Esophagus muscularis mucosa (tissue), 4 donors: ENCODE results near the gene CREBRF. TPM values are rescaled to one million over a fixed set of nuclear protein-coding genes. Genes with fewer than 3 reads are reported as not detected.
A peak's percentile ranks its signal among the peaks of the same experiment; 100 is the strongest.

Source experiments
- DNase-seq: peaks from one replicate; pipeline ENCODE4 v3.0.0-alpha.2; 2017; ENCODE audit errors: extremely low spot score
- H3K27ac ChIP-seq, 4 donors: fragments of 200-600 bp; sonication (generic); replicated peaks in 1 of 4; 1 replicate in 3 of 4; 2 replicates in 1 of 4; pipeline ENCODE4 v1.5.1; 2016 to 2019; ENCODE audit warnings: mild to moderate bottlenecking in 1 of 4
- H3K27me3 ChIP-seq, 4 donors: fragments of 200-600 bp; sonication (generic); one replicate each; pipeline versions ENCODE4 v1.5.1 to v1.6.0; 2016 to 2019
- H3K36me3 ChIP-seq, 4 donors: fragments of 200-600 bp; sonication (generic); one replicate each; pipeline ENCODE4 v1.5.1; 2016 to 2019
- H3K4me1 ChIP-seq, 4 donors: fragments of 200-600 bp; sonication (generic); one replicate each; pipeline ENCODE4 v1.5.1; 2016 to 2019
- H3K4me3 ChIP-seq, 4 donors: fragments of 200-600 bp; sonication (generic); 1 replicate in 2 of 4; 2 replicates in 2 of 4; pipeline ENCODE4 v1.5.1; 2016 to 2019; ENCODE audit warnings: mild to moderate bottlenecking in 4 of 4, moderate library complexity in 1 of 4
- H3K9me3 ChIP-seq, 4 donors: fragments of 200-600 bp; sonication (generic); 1 replicate in 3 of 4; 2 replicates in 1 of 4; pipeline ENCODE4 v1.5.1; 2016 to 2019
- CTCF ChIP-seq, 3 experiments: fragments of 200-600 bp in 2 of 3; fragments of 450-650 bp in 1 of 3; sonication (generic) in 2 of 3; IDR thresholded peaks; one replicate each; pipeline ENCODE4 v1.5.1; 2017 to 2019; ENCODE audit warnings: antibody characterized with exemption in 3 of 3, mild to moderate bottlenecking in 2 of 3, moderate library complexity in 1 of 3
- EP300 ChIP-seq: sonication (generic); formaldehyde crosslinking; IDR thresholded peaks from one replicate; pipeline ENCODE4 v1.6.1; 2017; ENCODE audit warnings: antibody characterized with exemption
- POLR2A ChIP-seq: fragments of 450-650 bp; IDR thresholded peaks from one replicate; pipeline ENCODE4 v1.6.1; 2017; ENCODE audit warnings: antibody characterized with exemption, moderate library complexity, mild to moderate bottlenecking, low read depth
- POLR2AphosphoS5 ChIP-seq, 2 donors: sonication (generic); formaldehyde crosslinking; IDR thresholded peaks; one replicate each; pipeline ENCODE4 v1.6.1; 2017; ENCODE audit warnings: antibody characterized with exemption in 2 of 2
- WGBS: methylation state at CpG from one replicate; pipeline ENCODE4 v1.1.5; 2018; 5-methylcytosine and 5-hydroxymethylcytosine counted together
- intact Hi-C: fragments of 100-400 bp; cut with DNase I; formaldehyde crosslinking; loops from one replicate; pipeline ENCODE4 v1.15.1; 2023
- total RNA-seq, 4 donors: library from RNA; depleted of rRNA; stranded (reverse); fragments of >200 nt; gene quantifications; one replicate each; pipeline versions ENCODE4 v1.1.0 to v1.2.1, GENCODE V29; 2016

CREBRF gene
- total RNA-seq, 4 donors from 2014 or later = 37.8 to 76.5 (median 46.3) TPM

- Histone ChIP-seq H3K27me3 (peaks cover 0 to 4% (median 0%) of the 10 kb centered on the region in 4 donors), H3K4me3 (peak overlapping the region; percentile 88 to 100 (median 96)), H3K9me3 (no peaks in the 10 kb centered on the region), H3K36me3 (no peaks in the 10 kb centered on the region), H3K4me1 (peaks cover 26 to 50% (median 47%) of the 10 kb centered on the region in 4 donors), H3K27ac (peak overlapping the region; percentile 96 to 100 (median 98))
- no peak for DNase-seq
- TF ChIP-seq POLR2A = no peak
- TF ChIP-seq CTCF (IDR thresholded peaks at IDR 0.05) = no peak
- TF ChIP-seq EP300 = no peak
- 0% methylated on average over 8 of the region's 27 CpGs for WGBS
- intact Hi-C loops = loop anchor here (2.0 to 10.0 kb wide), 2 partner anchors 72 to 88 kb away; partner anchors contain the start of gene BNIP1
These were observed 570 bp downstream of the CREBRF start for GRCh38 chr5:173056783-173057061.

- H3K36me3 ChIP-seq = no peaks in the 10 kb centered on the region
- peak; percentile 100 for DNase-seq
- H3K4me3 ChIP-seq = peak overlapping the region; percentile 88 to 100 (median 96)
- H3K27me3 ChIP-seq = peaks cover 0 to 4% (median 0%) of the 10 kb centered on the region in 4 donors
- peak overlapping the region; percentile 96 to 100 (median 98) for H3K27ac ChIP-seq
- H3K4me1 ChIP-seq = peaks cover 26 to 56% (median 50%) of the 10 kb centered on the region in 4 donors
- WGBS = under 1% methylated on average over 22 of the region's 38 CpGs
- TF ChIP-seq EP300 = no peak
- TF ChIP-seq POLR2AphosphoS5 (IDR thresholded peaks at IDR 0.05) = peak; percentile 65 to 82
- TF ChIP-seq CTCF (IDR thresholded peaks at IDR 0.05) = peak; percentile 12 to 33 (median 25)
- peak; percentile 51 for TF ChIP-seq POLR2A
- intact Hi-C loops = loop anchor here (2.0 to 10.0 kb wide), 2 partner anchors 72 to 88 kb away; partner anchors contain the start of gene BNIP1
- no peaks in the 10 kb centered on the region for H3K9me3 ChIP-seq
These were observed 1.1 kb downstream of the CREBRF start for GRCh38 chr5:173057062-173057924.

GRCh38 chr5:173062141-173062540 lies 6.0 kb downstream of the CREBRF start:
- peaks cover 31 to 87% (median 82%) of the 10 kb centered on the region in 4 donors for H3K4me1 ChIP-seq
- DNase-seq = no peak
- H3K9me3 ChIP-seq = no peaks in the 10 kb centered on the region
- TF ChIP-seq EP300 = no peak
- TF ChIP-seq POLR2A = no peak
- no peak for TF ChIP-seq CTCF (IDR thresholded peaks at IDR 0.05)
- no peak for TF ChIP-seq POLR2AphosphoS5 (IDR thresholded peaks at IDR 0.05)
- intact Hi-C loops = no loop called here
- WGBS = 84% methylated on average over 4 of the region's 4 CpGs
- no peaks in the 10 kb centered on the region for H3K36me3 ChIP-seq
- no peak overlapping the region for H3K4me3 ChIP-seq
- no peak overlapping the region for H3K27ac ChIP-seq
- H3K27me3 ChIP-seq = no peaks in the 10 kb centered on the region

GRCh38 chr5:173065155-173065554 lies 9.0 kb downstream of the CREBRF start:
- intact Hi-C loops = no loop called here
- no peak overlapping the region for H3K4me3 ChIP-seq
- no peaks in the 10 kb centered on the region for H3K9me3 ChIP-seq
- no peak overlapping the region for H3K27ac ChIP-seq
- no peaks in the 10 kb centered on the region for H3K36me3 ChIP-seq
- no peak for TF ChIP-seq CTCF (IDR thresholded peaks at IDR 0.05)
- no peak for DNase-seq
- peaks cover 7 to 69% (median 64%) of the 10 kb centered on the region in 4 donors for H3K4me1 ChIP-seq
- no peaks in the 10 kb centered on the region for H3K27me3 ChIP-seq

- H3K36me3 ChIP-seq = no peaks in the 10 kb centered on the region
- H3K27me3 ChIP-seq = no peaks in the 10 kb centered on the region
- no peak for DNase-seq
- no peak overlapping the region for H3K4me3 ChIP-seq
- 87% methylated on average over 7 of the region's 7 CpGs for WGBS
- intact Hi-C loops = no loop called here
- no peak overlapping the region for H3K27ac ChIP-seq
- no peaks in the 10 kb centered on the region for H3K9me3 ChIP-seq
- H3K4me1 ChIP-seq = peaks cover 17 to 66% (median 52%) of the 10 kb centered on the region in 4 donors
- TF ChIP-seq POLR2AphosphoS5 (IDR thresholded peaks at IDR 0.05) = no peak
- TF ChIP-seq EP300 = no peak
- no peak for TF ChIP-seq CTCF (IDR thresholded peaks at IDR 0.05)
- TF ChIP-seq POLR2A = no peak
These were observed 13.5 kb downstream of the CREBRF start for GRCh38 chr5:173069671-173070070.
